GM12878 (cell line): ENCODE results near the gene CTRB2. TPM values are rescaled to one million over a fixed set of nuclear protein-coding genes. Genes with fewer than 3 reads are reported as not detected.
A peak's percentile ranks its signal among the peaks of the same experiment; 100 is the strongest.

Experiments used
- BACH1 ChIP-seq: fragments of 450-650 bp; IDR thresholded peaks from 2 replicates; pipeline ENCODE4 v1.6.1; 2017; ENCODE audit warnings: mild to moderate bottlenecking, borderline replicate concordance
- BRCA1 ChIP-seq: IDR thresholded peaks from 2 replicates; pipeline ENCODE4 v1.6.1; 2011; ENCODE audit warnings: low read depth, low read length, improper control_type of control experiment
- DPF2 ChIP-seq: fragments of 450-650 bp; IDR thresholded peaks from 2 replicates; pipeline ENCODE4 v1.6.1; 2017; ENCODE audit warnings: mild to moderate bottlenecking
- PML ChIP-seq: IDR thresholded peaks from 2 replicates; pipeline ENCODE4 v1.6.1; 2012; ENCODE audit warnings: low read length, inconsistent platforms
- RAD51 ChIP-seq: fragments of 450-650 bp; IDR thresholded peaks from 2 replicates; pipeline ENCODE4 v1.6.1; 2016; ENCODE audit warnings: moderate library complexity, mild to moderate bottlenecking, inconsistent platforms
- RCOR1 ChIP-seq: conservative IDR thresholded peaks from 2 replicates; pipeline ENCODE4 v1.6.1; 2012; ENCODE audit warnings: low read depth, low read length, improper control_type of control experiment
- RUNX3 ChIP-seq: IDR thresholded peaks from 2 replicates; pipeline ENCODE4 v1.6.1; 2012; ENCODE audit warnings: low read length, inconsistent platforms
- SMARCA5 ChIP-seq: fragments of 450-650 bp; IDR thresholded peaks from 2 replicates; pipeline ENCODE4 v1.6.1; 2017; ENCODE audit warnings: mild to moderate bottlenecking
- SMC3 ChIP-seq: IDR thresholded peaks from 2 replicates; pipeline ENCODE4 v1.6.1; 2011; ENCODE audit warnings: low read length, improper control_type of control experiment, borderline replicate concordance
- SRF ChIP-seq, 2 experiments: IDR thresholded peaks; 2 replicates each; pipeline ENCODE4 v1.6.1; 2011; ENCODE audit warnings: low read depth in 2 of 2, low read length in 2 of 2, mild to moderate bottlenecking in 1 of 2, moderate library complexity in 1 of 2
- TCF12 ChIP-seq: IDR thresholded peaks from 2 replicates; pipeline ENCODE4 v1.6.1; 2011; ENCODE audit warnings: low read depth, mild to moderate bottlenecking, low read length
- polyA plus RNA-seq, 11 experiments: library from polyadenylated mRNA; depleted of rRNA in 4 of 11; unstranded in 6 of 11; stranded (reverse) in 5 of 11; fragments of >200 nt; fragmentation: Nextera tagmentation in 4 of 11; fragmentation: Illumina TruSeq in 1 of 11; extraction: Ambion mirVana in 4 of 11; extraction: Trizol in 1 of 11; gene quantifications; 1 replicate in 1 of 11; 2 replicates in 10 of 11; pipeline versions ENCODE4 v1.2.1 to v1.2.3, GENCODE V29; 2011 to 2016; ENCODE audit warnings: inconsistent platforms in 2 of 11, missing spikeins in 2 of 11, low read depth in 1 of 11
- total RNA-seq, 4 experiments: library from RNA; depleted of rRNA in 3 of 4; stranded (reverse); fragments of >200 nt in 3 of 4; fragmentation: Illumina TruSeq in 1 of 4; extraction: Trizol in 1 of 4; gene quantifications; 2 replicates each; pipeline versions ENCODE4 v1.2.1 to v1.2.3, GENCODE V29; 2013 to 2021
- TF ChIP-seq, protein P1 (sequence below): IDR thresholded peaks from 2 replicates; pipeline ENCODE4 v1.6.1; 2012; ENCODE audit warnings: improper control_type of control experiment, low read depth, low read length; ENCODE audit not compliant: insufficient replicate concordance
- TF ChIP-seq, protein P2 (sequence below): IDR thresholded peaks from 2 replicates; pipeline ENCODE4 v1.6.1; 2012; ENCODE audit warnings: mild to moderate bottlenecking, low read depth, low read length
- TF ChIP-seq, protein P3 (sequence below): fragments of 450-650 bp; IDR thresholded peaks from 2 replicates; pipeline ENCODE4 v1.6.1; 2017; ENCODE audit warnings: antibody characterized with exemption, mild to moderate bottlenecking, moderate library complexity

The CTRB2 gene
- total and polyA plus RNA-seq, 10 of the 15 experiments (the other 5 are each of a cell fraction or from before 2014, with no cell fraction given), result 9.4 TPM; not detected in 9

DNA sequence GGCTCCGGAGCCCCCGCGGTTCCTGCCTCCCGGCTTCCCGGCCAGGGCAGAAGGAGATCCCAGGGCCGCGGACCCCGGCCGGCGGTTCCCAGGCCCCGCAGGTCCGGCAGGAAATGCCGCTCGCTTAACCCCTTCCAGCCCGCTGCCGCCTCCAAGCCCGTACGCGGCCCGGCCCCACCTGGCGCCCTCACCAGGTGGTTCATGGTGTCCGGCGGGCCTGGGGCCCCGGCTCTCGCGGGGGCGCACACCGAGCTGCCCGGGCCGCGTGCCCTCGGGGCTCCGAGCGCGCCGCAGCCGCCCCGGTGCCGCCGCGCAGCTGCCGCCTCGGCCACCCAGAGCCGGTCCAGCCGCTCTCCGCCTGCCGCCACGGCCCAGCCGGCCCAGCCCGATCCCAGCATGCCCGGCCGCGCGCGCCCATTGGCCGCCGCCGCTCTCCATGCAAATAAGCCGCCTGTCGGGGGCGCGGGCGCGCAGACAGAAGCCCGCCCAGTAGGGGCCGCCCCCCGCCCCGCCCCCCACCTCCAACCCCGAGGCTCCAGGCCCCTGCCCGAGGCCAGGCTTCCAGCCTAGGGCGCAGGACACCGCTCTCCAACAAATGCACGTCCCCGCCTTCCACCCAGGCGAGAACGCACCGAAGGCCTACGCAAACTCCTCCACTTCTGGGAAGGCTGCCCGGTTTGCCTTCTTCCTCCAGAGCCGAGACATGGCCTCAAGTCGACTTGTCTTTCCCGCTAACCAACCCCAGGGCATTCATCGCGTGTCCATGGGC lies 44.5 kb upstream of the CTRB2 start, which contains the start of gene BCAR1 (continued):
- TF ChIP-seq, protein P1, sequence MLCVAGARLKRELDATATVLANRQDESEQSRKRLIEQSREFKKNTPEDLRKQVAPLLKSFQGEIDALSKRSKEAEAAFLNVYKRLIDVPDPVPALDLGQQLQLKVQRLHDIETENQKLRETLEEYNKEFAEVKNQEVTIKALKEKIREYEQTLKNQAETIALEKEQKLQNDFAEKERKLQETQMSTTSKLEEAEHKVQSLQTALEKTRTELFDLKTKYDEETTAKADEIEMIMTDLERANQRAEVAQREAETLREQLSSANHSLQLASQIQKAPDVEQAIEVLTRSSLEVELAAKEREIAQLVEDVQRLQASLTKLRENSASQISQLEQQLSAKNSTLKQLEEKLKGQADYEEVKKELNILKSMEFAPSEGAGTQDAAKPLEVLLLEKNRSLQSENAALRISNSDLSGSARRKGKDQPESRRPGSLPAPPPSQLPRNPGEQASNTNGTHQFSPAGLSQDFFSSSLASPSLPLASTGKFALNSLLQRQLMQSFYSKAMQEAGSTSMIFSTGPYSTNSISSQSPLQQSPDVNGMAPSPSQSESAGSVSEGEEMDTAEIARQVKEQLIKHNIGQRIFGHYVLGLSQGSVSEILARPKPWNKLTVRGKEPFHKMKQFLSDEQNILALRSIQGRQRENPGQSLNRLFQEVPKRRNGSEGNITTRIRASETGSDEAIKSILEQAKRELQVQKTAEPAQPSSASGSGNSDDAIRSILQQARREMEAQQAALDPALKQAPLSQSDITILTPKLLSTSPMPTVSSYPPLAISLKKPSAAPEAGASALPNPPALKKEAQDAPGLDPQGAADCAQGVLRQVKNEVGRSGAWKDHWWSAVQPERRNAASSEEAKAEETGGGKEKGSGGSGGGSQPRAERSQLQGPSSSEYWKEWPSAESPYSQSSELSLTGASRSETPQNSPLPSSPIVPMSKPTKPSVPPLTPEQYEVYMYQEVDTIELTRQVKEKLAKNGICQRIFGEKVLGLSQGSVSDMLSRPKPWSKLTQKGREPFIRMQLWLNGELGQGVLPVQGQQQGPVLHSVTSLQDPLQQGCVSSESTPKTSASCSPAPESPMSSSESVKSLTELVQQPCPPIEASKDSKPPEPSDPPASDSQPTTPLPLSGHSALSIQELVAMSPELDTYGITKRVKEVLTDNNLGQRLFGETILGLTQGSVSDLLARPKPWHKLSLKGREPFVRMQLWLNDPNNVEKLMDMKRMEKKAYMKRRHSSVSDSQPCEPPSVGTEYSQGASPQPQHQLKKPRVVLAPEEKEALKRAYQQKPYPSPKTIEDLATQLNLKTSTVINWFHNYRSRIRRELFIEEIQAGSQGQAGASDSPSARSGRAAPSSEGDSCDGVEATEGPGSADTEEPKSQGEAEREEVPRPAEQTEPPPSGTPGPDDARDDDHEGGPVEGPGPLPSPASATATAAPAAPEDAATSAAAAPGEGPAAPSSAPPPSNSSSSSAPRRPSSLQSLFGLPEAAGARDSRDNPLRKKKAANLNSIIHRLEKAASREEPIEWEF, result no peak
- no peak for TF ChIP-seq DPF2
- TF ChIP-seq, protein P2, sequence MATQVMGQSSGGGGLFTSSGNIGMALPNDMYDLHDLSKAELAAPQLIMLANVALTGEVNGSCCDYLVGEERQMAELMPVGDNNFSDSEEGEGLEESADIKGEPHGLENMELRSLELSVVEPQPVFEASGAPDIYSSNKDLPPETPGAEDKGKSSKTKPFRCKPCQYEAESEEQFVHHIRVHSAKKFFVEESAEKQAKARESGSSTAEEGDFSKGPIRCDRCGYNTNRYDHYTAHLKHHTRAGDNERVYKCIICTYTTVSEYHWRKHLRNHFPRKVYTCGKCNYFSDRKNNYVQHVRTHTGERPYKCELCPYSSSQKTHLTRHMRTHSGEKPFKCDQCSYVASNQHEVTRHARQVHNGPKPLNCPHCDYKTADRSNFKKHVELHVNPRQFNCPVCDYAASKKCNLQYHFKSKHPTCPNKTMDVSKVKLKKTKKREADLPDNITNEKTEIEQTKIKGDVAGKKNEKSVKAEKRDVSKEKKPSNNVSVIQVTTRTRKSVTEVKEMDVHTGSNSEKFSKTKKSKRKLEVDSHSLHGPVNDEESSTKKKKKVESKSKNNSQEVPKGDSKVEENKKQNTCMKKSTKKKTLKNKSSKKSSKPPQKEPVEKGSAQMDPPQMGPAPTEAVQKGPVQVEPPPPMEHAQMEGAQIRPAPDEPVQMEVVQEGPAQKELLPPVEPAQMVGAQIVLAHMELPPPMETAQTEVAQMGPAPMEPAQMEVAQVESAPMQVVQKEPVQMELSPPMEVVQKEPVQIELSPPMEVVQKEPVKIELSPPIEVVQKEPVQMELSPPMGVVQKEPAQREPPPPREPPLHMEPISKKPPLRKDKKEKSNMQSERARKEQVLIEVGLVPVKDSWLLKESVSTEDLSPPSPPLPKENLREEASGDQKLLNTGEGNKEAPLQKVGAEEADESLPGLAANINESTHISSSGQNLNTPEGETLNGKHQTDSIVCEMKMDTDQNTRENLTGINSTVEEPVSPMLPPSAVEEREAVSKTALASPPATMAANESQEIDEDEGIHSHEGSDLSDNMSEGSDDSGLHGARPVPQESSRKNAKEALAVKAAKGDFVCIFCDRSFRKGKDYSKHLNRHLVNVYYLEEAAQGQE, result no peak
- TF ChIP-seq BRCA1, result no peak
- TF ChIP-seq RCOR1, result no peak
- no peak for TF ChIP-seq RAD51
- no peak for TF ChIP-seq PML
- TF ChIP-seq SMC3, result no peak
- peak; percentile 71; the same call in 1 of the 2 replicates for TF ChIP-seq SMARCA5
- no peak for TF ChIP-seq SRF (IDR thresholded peaks at IDR 0.05; ENCODE audit: low read depth in 2 of 2, low read length in 2 of 2)
- 0 out of 2 replicates have a peak, but pooled peaks have one; percentile 7 for TF ChIP-seq TCF12
- TF ChIP-seq RUNX3, result no peak
- TF ChIP-seq, protein P3, sequence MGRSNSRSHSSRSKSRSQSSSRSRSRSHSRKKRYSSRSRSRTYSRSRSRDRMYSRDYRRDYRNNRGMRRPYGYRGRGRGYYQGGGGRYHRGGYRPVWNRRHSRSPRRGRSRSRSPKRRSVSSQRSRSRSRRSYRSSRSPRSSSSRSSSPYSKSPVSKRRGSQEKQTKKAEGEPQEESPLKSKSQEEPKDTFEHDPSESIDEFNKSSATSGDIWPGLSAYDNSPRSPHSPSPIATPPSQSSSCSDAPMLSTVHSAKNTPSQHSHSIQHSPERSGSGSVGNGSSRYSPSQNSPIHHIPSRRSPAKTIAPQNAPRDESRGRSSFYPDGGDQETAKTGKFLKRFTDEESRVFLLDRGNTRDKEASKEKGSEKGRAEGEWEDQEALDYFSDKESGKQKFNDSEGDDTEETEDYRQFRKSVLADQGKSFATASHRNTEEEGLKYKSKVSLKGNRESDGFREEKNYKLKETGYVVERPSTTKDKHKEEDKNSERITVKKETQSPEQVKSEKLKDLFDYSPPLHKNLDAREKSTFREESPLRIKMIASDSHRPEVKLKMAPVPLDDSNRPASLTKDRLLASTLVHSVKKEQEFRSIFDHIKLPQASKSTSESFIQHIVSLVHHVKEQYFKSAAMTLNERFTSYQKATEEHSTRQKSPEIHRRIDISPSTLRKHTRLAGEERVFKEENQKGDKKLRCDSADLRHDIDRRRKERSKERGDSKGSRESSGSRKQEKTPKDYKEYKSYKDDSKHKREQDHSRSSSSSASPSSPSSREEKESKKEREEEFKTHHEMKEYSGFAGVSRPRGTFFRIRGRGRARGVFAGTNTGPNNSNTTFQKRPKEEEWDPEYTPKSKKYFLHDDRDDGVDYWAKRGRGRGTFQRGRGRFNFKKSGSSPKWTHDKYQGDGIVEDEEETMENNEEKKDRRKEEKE, result no peak
- TF ChIP-seq BACH1, result no peak
